ENCODE results near the gene TSPAN9. TPM values are rescaled to one million over a fixed set of nuclear protein-coding genes. Genes with fewer than 3 reads are reported as not detected.
A peak's percentile ranks its signal among the peaks of the same experiment; 100 is the strongest.

The TSPAN9 gene
- total and polyA plus RNA-seq, 2 experiments from 2014 or later: 6.0 to 31.5 TPM

GRCh38 chr12:3227076-3227975 lies 150.1 kb downstream of the TSPAN9 start:
- peak; percentile 55 for DNase-seq (ENCODE audit: low spot score)
- TF ChIP-seq JUNB (IDR thresholded peaks at IDR 0.05; ENCODE audit: unreplicated experiment) (no peak), ZNF331 (CRISPR knock-in tag; IDR thresholded peaks at IDR 0.05; ENCODE audit: low read depth) (no peak), EZH2 (IDR thresholded peaks at IDR 0.05; ENCODE audit: low read depth, unreplicated experiment) (no peak)
- TF ChIP-seq, protein P1, sequence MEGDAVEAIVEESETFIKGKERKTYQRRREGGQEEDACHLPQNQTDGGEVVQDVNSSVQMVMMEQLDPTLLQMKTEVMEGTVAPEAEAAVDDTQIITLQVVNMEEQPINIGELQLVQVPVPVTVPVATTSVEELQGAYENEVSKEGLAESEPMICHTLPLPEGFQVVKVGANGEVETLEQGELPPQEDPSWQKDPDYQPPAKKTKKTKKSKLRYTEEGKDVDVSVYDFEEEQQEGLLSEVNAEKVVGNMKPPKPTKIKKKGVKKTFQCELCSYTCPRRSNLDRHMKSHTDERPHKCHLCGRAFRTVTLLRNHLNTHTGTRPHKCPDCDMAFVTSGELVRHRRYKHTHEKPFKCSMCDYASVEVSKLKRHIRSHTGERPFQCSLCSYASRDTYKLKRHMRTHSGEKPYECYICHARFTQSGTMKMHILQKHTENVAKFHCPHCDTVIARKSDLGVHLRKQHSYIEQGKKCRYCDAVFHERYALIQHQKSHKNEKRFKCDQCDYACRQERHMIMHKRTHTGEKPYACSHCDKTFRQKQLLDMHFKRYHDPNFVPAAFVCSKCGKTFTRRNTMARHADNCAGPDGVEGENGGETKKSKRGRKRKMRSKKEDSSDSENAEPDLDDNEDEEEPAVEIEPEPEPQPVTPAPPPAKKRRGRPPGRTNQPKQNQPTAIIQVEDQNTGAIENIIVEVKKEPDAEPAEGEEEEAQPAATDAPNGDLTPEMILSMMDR (conservative IDR thresholded peaks at IDR 0.05; ENCODE audit: low read depth in 2 of 2): peak in 1 of 2 experiments; percentile 21; a peak in 1 of 4 replicates
- TF ChIP-seq, protein P2, sequence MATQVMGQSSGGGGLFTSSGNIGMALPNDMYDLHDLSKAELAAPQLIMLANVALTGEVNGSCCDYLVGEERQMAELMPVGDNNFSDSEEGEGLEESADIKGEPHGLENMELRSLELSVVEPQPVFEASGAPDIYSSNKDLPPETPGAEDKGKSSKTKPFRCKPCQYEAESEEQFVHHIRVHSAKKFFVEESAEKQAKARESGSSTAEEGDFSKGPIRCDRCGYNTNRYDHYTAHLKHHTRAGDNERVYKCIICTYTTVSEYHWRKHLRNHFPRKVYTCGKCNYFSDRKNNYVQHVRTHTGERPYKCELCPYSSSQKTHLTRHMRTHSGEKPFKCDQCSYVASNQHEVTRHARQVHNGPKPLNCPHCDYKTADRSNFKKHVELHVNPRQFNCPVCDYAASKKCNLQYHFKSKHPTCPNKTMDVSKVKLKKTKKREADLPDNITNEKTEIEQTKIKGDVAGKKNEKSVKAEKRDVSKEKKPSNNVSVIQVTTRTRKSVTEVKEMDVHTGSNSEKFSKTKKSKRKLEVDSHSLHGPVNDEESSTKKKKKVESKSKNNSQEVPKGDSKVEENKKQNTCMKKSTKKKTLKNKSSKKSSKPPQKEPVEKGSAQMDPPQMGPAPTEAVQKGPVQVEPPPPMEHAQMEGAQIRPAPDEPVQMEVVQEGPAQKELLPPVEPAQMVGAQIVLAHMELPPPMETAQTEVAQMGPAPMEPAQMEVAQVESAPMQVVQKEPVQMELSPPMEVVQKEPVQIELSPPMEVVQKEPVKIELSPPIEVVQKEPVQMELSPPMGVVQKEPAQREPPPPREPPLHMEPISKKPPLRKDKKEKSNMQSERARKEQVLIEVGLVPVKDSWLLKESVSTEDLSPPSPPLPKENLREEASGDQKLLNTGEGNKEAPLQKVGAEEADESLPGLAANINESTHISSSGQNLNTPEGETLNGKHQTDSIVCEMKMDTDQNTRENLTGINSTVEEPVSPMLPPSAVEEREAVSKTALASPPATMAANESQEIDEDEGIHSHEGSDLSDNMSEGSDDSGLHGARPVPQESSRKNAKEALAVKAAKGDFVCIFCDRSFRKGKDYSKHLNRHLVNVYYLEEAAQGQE (IDR thresholded peaks at IDR 0.05; ENCODE audit: unreplicated experiment): no peak
- Histone ChIP-seq H3K9me2 (ENCODE audit: insufficient read depth) (no peaks in the 10 kb centered on the region), H4K20me1 (replicated peaks; ENCODE audit: insufficient read depth) (no peaks in the 10 kb centered on the region; the same call in 1 of the 2 replicates), H3K27ac (ENCODE audit: low read depth) (no peak overlapping the region), H3K4me3 (no peak overlapping the region), H3F3A (replicated peaks; ENCODE audit: low read depth) (no peaks in the 10 kb centered on the region), H3K36me3 (ENCODE audit: insufficient read depth) (no peaks in the 10 kb centered on the region), H2AFZ (no peak overlapping the region), H3K4me2 (0 out of 2 replicates have a peak overlapping the region, but pooled peaks have one; percentile 40), H3K79me2 (replicated peaks; ENCODE audit: insufficient read depth) (no peaks in the 10 kb centered on the region), H3K27me3 (ENCODE audit: insufficient read depth) (no peaks in the 10 kb centered on the region), H3K4me1 (ENCODE audit: insufficient read depth) (peaks cover 24% of the 10 kb centered on the region)
- Mint-ChIP-seq H3K36me3 (ENCODE audit: low read depth) (peaks cover 11% of the 10 kb centered on the region; the same call in 2 of the 3 replicates), H3K4me3 (no peak overlapping the region; the same call in 2 of the 3 replicates), H3K27me3 (ENCODE audit: insufficient read depth, low read depth, poor library complexity) (peaks cover 18% of the 10 kb centered on the region), H3K27ac (no peak overlapping the region), H3K9me3 (peaks cover 11% of the 10 kb centered on the region; the same call in 2 of the 3 replicates), H3K4me1 (peaks cover 58% of the 10 kb centered on the region)
- peak; percentile 41 for ATAC-seq

GRCh38 chr12:3228552-3228951 lies 151.4 kb downstream of the TSPAN9 start:
- peaks cover 11% of the 10 kb centered on the region; the same call in 2 of the 3 replicates for H3K36me3 Mint-ChIP-seq (ENCODE audit: low read depth)
- Histone ChIP-seq H3K4me2 (no peak overlapping the region), H3F3A (replicated peaks; ENCODE audit: low read depth) (no peaks in the 10 kb centered on the region), H2AFZ (no peak overlapping the region), H3K79me2 (replicated peaks; ENCODE audit: insufficient read depth) (no peaks in the 10 kb centered on the region), H4K20me1 (replicated peaks; ENCODE audit: insufficient read depth) (no peaks in the 10 kb centered on the region; the same call in 1 of the 2 replicates), H3K9me2 (ENCODE audit: insufficient read depth) (no peaks in the 10 kb centered on the region), H3K4me1 (ENCODE audit: insufficient read depth) (peaks cover 24% of the 10 kb centered on the region), H3K27me3 (ENCODE audit: insufficient read depth) (no peaks in the 10 kb centered on the region), H3K4me3 (no peak overlapping the region), H3K27ac (ENCODE audit: low read depth) (no peak overlapping the region), H3K36me3 (ENCODE audit: insufficient read depth) (no peaks in the 10 kb centered on the region)
- peaks cover 64% of the 10 kb centered on the region for H3K4me1 Mint-ChIP-seq
- H3K27me3 Mint-ChIP-seq (ENCODE audit: insufficient read depth, low read depth, poor library complexity): peaks cover 20% of the 10 kb centered on the region
- no peak overlapping the region for H3K4me3 Mint-ChIP-seq
- DNase-seq (ENCODE audit: low spot score) (no peak), ATAC-seq (no peak)
- H3K27ac Mint-ChIP-seq: no peak overlapping the region
- peaks cover 11% of the 10 kb centered on the region; the same call in 2 of the 3 replicates for H3K9me3 Mint-ChIP-seq
- TF ChIP-seq, protein P3, sequence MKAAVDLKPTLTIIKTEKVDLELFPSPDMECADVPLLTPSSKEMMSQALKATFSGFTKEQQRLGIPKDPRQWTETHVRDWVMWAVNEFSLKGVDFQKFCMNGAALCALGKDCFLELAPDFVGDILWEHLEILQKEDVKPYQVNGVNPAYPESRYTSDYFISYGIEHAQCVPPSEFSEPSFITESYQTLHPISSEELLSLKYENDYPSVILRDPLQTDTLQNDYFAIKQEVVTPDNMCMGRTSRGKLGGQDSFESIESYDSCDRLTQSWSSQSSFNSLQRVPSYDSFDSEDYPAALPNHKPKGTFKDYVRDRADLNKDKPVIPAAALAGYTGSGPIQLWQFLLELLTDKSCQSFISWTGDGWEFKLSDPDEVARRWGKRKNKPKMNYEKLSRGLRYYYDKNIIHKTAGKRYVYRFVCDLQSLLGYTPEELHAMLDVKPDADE (IDR thresholded peaks at IDR 0.05): no peak
- TF ChIP-seq STAT1 (IDR thresholded peaks at IDR 0.05; ENCODE audit: unreplicated experiment): no peak
